GM12878 (cell line): Measurements from ENCODE around the gene TLCD5. TPM values are rescaled to one million over a fixed set of nuclear protein-coding genes. Genes with fewer than 3 reads are reported as not detected.
A peak's percentile ranks its signal among the peaks of the same experiment; 100 is the strongest.

Experiments used
- BACH1 ChIP-seq: fragments of 450-650 bp; IDR thresholded peaks from 2 replicates; pipeline ENCODE4 v1.6.1; 2017; ENCODE audit warnings: mild to moderate bottlenecking, borderline replicate concordance
- CHD1 ChIP-seq: IDR thresholded peaks from 2 replicates; pipeline ENCODE4 v1.6.1; 2012; ENCODE audit warnings: low read depth, low read length, improper control_type of control experiment
- CHD2 ChIP-seq: IDR thresholded peaks from 2 replicates; pipeline ENCODE4 v1.6.1; 2011; ENCODE audit warnings: low read depth, low read length, improper control_type of control experiment, borderline replicate concordance
- EED ChIP-seq: sonication (generic); IDR thresholded peaks from 2 replicates; pipeline ENCODE4 v1.6.1; 2016; ENCODE audit warnings: antibody characterized with exemption, low read depth
- EGR1 ChIP-seq, 2 experiments: IDR thresholded peaks; 1 replicate in 1 of 2; 2 replicates in 1 of 2; pipeline ENCODE4 v1.6.1; 2011 to 2012; ENCODE audit warnings: low read depth in 2 of 2, low read length in 2 of 2, borderline replicate concordance in 1 of 2, mild to moderate bottlenecking in 1 of 2, moderate library complexity in 1 of 2
- IKZF2 ChIP-seq, 2 experiments: fragments of 450-650 bp; IDR thresholded peaks; 2 replicates each; pipeline ENCODE4 v1.6.1; 2017; ENCODE audit warnings: mild to moderate bottlenecking in 2 of 2, moderate library complexity in 2 of 2
- MTA2 ChIP-seq: fragments of 450-650 bp; IDR thresholded peaks from 2 replicates; pipeline ENCODE4 v1.6.1; 2016; ENCODE audit warnings: low read depth, mild to moderate bottlenecking, moderate library complexity
- NBN ChIP-seq: fragments of 450-650 bp; IDR thresholded peaks from 2 replicates; pipeline ENCODE4 v1.6.1; 2016
- NKRF ChIP-seq: fragments of 450-650 bp; conservative IDR thresholded peaks from 2 replicates; pipeline ENCODE4 v1.6.1; 2017; ENCODE audit warnings: mild to moderate bottlenecking, moderate library complexity
- PAX5 ChIP-seq: IDR thresholded peaks from 2 replicates; pipeline ENCODE4 v1.6.1; 2011; ENCODE audit warnings: low read depth, low read length, borderline replicate concordance
- PAX8 ChIP-seq: fragments of 450-650 bp; IDR thresholded peaks from 2 replicates; pipeline ENCODE4 v1.6.1; 2017; ENCODE audit warnings: mild to moderate bottlenecking, moderate library complexity
- SKIL ChIP-seq: fragments of 450-650 bp; IDR thresholded peaks from 2 replicates; pipeline ENCODE4 v1.6.1; 2017; ENCODE audit warnings: mild to moderate bottlenecking, low read depth, inconsistent platforms; ENCODE audit not compliant: poor library complexity, severe bottlenecking
- SMAD5 ChIP-seq: IDR thresholded peaks from 2 replicates; pipeline ENCODE4 v1.6.1; 2016; ENCODE audit warnings: antibody characterized with exemption, low read depth
- SMC3 ChIP-seq: IDR thresholded peaks from 2 replicates; pipeline ENCODE4 v1.6.1; 2011; ENCODE audit warnings: low read length, improper control_type of control experiment, borderline replicate concordance
- STAT3 ChIP-seq: IDR thresholded peaks from 2 replicates; pipeline ENCODE4 v1.6.1; 2011; ENCODE audit warnings: low read depth, low read length, improper control_type of control experiment
- USF2 ChIP-seq: IDR thresholded peaks from 2 replicates; pipeline ENCODE4 v1.6.1; 2011; ENCODE audit warnings: low read depth, low read length, improper control_type of control experiment, borderline replicate concordance
- YY1 ChIP-seq: IDR thresholded peaks from 2 replicates; pipeline ENCODE4 v1.6.1; 2011; ENCODE audit warnings: low read depth, mild to moderate bottlenecking, low read length
- ZBTB33 ChIP-seq: fragments of 450-650 bp; IDR thresholded peaks from 2 replicates; pipeline ENCODE4 v1.6.1; 2017; ENCODE audit warnings: mild to moderate bottlenecking
- ZNF592 ChIP-seq: fragments of 450-650 bp; IDR thresholded peaks from 2 replicates; pipeline ENCODE4 v1.6.1; 2017; ENCODE audit warnings: mild to moderate bottlenecking, moderate library complexity
- polyA plus RNA-seq, 11 experiments: library from polyadenylated mRNA; depleted of rRNA in 4 of 11; unstranded in 6 of 11; stranded (reverse) in 5 of 11; fragments of >200 nt; fragmentation: Nextera tagmentation in 4 of 11; fragmentation: Illumina TruSeq in 1 of 11; extraction: Ambion mirVana in 4 of 11; extraction: Trizol in 1 of 11; gene quantifications; 1 replicate in 1 of 11; 2 replicates in 10 of 11; pipeline versions ENCODE4 v1.2.1 to v1.2.3, GENCODE V29; 2011 to 2016; ENCODE audit warnings: inconsistent platforms in 2 of 11, missing spikeins in 2 of 11, low read depth in 1 of 11
- total RNA-seq, 4 experiments: library from RNA; depleted of rRNA in 3 of 4; stranded (reverse); fragments of >200 nt in 3 of 4; fragmentation: Illumina TruSeq in 1 of 4; extraction: Trizol in 1 of 4; gene quantifications; 2 replicates each; pipeline versions ENCODE4 v1.2.1 to v1.2.3, GENCODE V29; 2013 to 2021

Gene TLCD5
- total and polyA plus RNA-seq, 10 of the 15 experiments (the other 5 are each of a cell fraction or from before 2014, with no cell fraction given): 2.4 to 13.3 (median 3.2) TPM

- TF ChIP-seq PAX5: peak; percentile 64; the same call in 1 of the 2 replicates
- 0 out of 2 replicates have a peak, but pooled peaks have one; percentile 17 for TF ChIP-seq SMAD5
- peak; percentile 54; the same call in 1 of the 2 replicates for TF ChIP-seq NKRF
- peak; percentile 47; the same call in 1 of the 2 replicates for TF ChIP-seq MTA2
- no peak for TF ChIP-seq ZBTB33
- TF ChIP-seq BACH1: peak; percentile 72
- peak; percentile 84 for TF ChIP-seq YY1
- no peak for TF ChIP-seq SKIL
- TF ChIP-seq SMC3: no peak; the same call in 1 of the 2 replicates
- peak in 1 of 2 experiments; percentile 69; a peak in 2 of 3 replicates for TF ChIP-seq EGR1 (IDR thresholded peaks at IDR 0.05; ENCODE audit: borderline replicate concordance in 1 of 2, low read depth in 2 of 2, low read length in 2 of 2)
- peak; percentile 90 for TF ChIP-seq EED
- no peak for TF ChIP-seq USF2
- peak; percentile 64; the same call in 1 of the 2 replicates for TF ChIP-seq CHD1
- no peak for TF ChIP-seq ZNF592
- TF ChIP-seq PAX8: no peak
- peak; percentile 92 for TF ChIP-seq NBN
- peak; percentile 97 for TF ChIP-seq CHD2
- TF ChIP-seq STAT3: no peak
- TF ChIP-seq IKZF2 (IDR thresholded peaks at IDR 0.05): peak; percentile 97 to 99
Measured at GRCh38 chr11:120335908-120336640, 11.0 kb downstream of the TLCD5 start, which contains the start of gene ARHGEF12 (continued).
